Lower lobe of right lung (tissue), 2 donors: Measurements from ENCODE around the gene BMPR1A. TPM values are rescaled to one million over a fixed set of nuclear protein-coding genes. Genes with fewer than 3 reads are reported as not detected.

Experiments used
- ATAC-seq, 2 donors: fragments of 200-7000 bp; cut with Tn5 transposase; one replicate each; pipeline ENCODE4 v1.9.1; 2020 to 2022; ENCODE audit warnings: mild to moderate bottlenecking in 2 of 2, moderate library complexity in 2 of 2
- DNase-seq: peaks from one replicate; pipeline ENCODE4 v3.0.0-alpha.2; 2020
- H3K27ac ChIP-seq: fragments of 200-600 bp; one replicate; pipeline ENCODE4 v1.8.0; 2022
- H3K27me3 ChIP-seq: fragments of 200-600 bp; one replicate; pipeline ENCODE4 v1.8.0; 2022; ENCODE audit warnings: low read depth
- H3K36me3 ChIP-seq: fragments of 200-600 bp; one replicate; pipeline ENCODE4 v1.8.0; 2022; ENCODE audit warnings: mild to moderate bottlenecking
- H3K4me1 ChIP-seq: fragments of 200-600 bp; one replicate; pipeline ENCODE4 v1.8.0; 2022
- H3K4me3 ChIP-seq: fragments of 200-600 bp; one replicate; pipeline ENCODE4 v1.8.0; 2022; ENCODE audit warnings: mild to moderate bottlenecking
- H3K9me3 ChIP-seq: fragments of 200-600 bp; one replicate; pipeline ENCODE4 v1.8.0; 2022
- CTCF ChIP-seq: fragments of 200-600 bp; IDR thresholded peaks from one replicate; pipeline ENCODE4 v1.8.0; 2022; ENCODE audit warnings: antibody characterized with exemption, mild to moderate bottlenecking
- intact Hi-C: fragments of 100-400 bp; cut with DNase I; formaldehyde crosslinking; loops from one replicate; pipeline ENCODE4 v1.11.0; 2022
- total RNA-seq: library from RNA; stranded (reverse); fragmentation: NEBNext Ultra II Directional; extraction: Animal tissue kit (Norgen Biotek cat#: 25700); gene quantifications from one replicate; pipeline ENCODE4 v1.2.1, GENCODE V29; 2021
- donor health status: DM: no; HTN: yes; CAD: no; lungs with severe emphysema.

BMPR1A gene
- total RNA-seq, 1 donor from 2014 or later = 37.0 TPM

- ATAC-seq (no peak), DNase-seq (no peak)
- Histone ChIP-seq H3K27ac (no peak overlapping the region), H3K9me3 (no peaks in the 10 kb centered on the region), H3K27me3 (no peaks in the 10 kb centered on the region), H3K36me3 (peaks cover 18% of the 10 kb centered on the region), H3K4me3 (no peak overlapping the region), H3K4me1 (peaks cover 11% of the 10 kb centered on the region)
- TF ChIP-seq CTCF = no peak
- intact Hi-C loops = no loop called here
Measured at GRCh38 chr10:86942441-86943315, 186.3 kb downstream of the BMPR1A start.

- no peaks in the 10 kb centered on the region for H3K9me3 ChIP-seq
- no peak for DNase-seq
- intact Hi-C loops = no loop called here
- no peak overlapping the region for H3K27ac ChIP-seq
- peaks cover 11% of the 10 kb centered on the region for H3K36me3 ChIP-seq
- H3K27me3 ChIP-seq = no peaks in the 10 kb centered on the region
- TF ChIP-seq CTCF = no peak
- no peak overlapping the region for H3K4me3 ChIP-seq
- no peak for ATAC-seq
- peaks cover 11% of the 10 kb centered on the region for H3K4me1 ChIP-seq
Measured at GRCh38 chr10:86943316-86944030, 187.1 kb downstream of the BMPR1A start.

- Histone ChIP-seq H3K27ac (no peak overlapping the region), H3K36me3 (peaks cover 9% of the 10 kb centered on the region), H3K4me3 (no peak overlapping the region), H3K4me1 (peaks cover 14% of the 10 kb centered on the region), H3K27me3 (no peaks in the 10 kb centered on the region), H3K9me3 (no peaks in the 10 kb centered on the region)
- no peak for TF ChIP-seq CTCF
- ATAC-seq (no peak), DNase-seq (no peak)
- intact Hi-C loops = no loop called here
Measured at GRCh38 chr10:86944031-86944419, 187.6 kb downstream of the BMPR1A start.

- Histone ChIP-seq H3K4me1 (peaks cover 14% of the 10 kb centered on the region), H3K9me3 (no peaks in the 10 kb centered on the region), H3K27ac (no peak overlapping the region), H3K4me3 (no peak overlapping the region), H3K27me3 (no peaks in the 10 kb centered on the region), H3K36me3 (peaks cover 9% of the 10 kb centered on the region)
- TF ChIP-seq CTCF = no peak
- intact Hi-C loops = no loop called here
- no peak for DNase-seq
- no peak for ATAC-seq
Measured at GRCh38 chr10:86944471-86944870, 188.1 kb downstream of the BMPR1A start.

GRCh38 chr10:86944907-86945306, 188.5 kb downstream of the BMPR1A start:
- Histone ChIP-seq H3K4me1 (peaks cover 14% of the 10 kb centered on the region), H3K27ac (no peak overlapping the region), H3K4me3 (no peak overlapping the region), H3K27me3 (no peaks in the 10 kb centered on the region), H3K36me3 (peaks cover 9% of the 10 kb centered on the region), H3K9me3 (no peaks in the 10 kb centered on the region)
- ATAC-seq = no peak
- no peak for DNase-seq
- TF ChIP-seq CTCF = no peak
- intact Hi-C loops = no loop called here
